PC-9 (cell line): ENCODE results near the gene DCLK2. TPM values are rescaled to one million over a fixed set of nuclear protein-coding genes. Genes with fewer than 3 reads are reported as not detected.

Source experiments
- BruUV-seq: library from RNA; stranded (reverse); fragments of 400-500 nt; replicated peaks from 2 replicates; lab custom pipeline; 2021; lab: Mats Ljungman, UMichigan
- CTCF ChIA-PET: fragments of 300-600 bp; sonication (Branson Sonifier 250); formaldehyde crosslinking; loops from one replicate; lab custom pipeline; 2022; ENCODE audit warnings: antibody characterized with exemption; lab: Charles Lee
- POLR2A ChIA-PET: fragments of 300-600 bp; sonication (Branson Sonifier 250); formaldehyde crosslinking; loops from one replicate; lab custom pipeline; 2022; ENCODE audit warnings: antibody characterized with exemption; ENCODE audit not compliant: unreplicated experiment; lab: Charles Lee
- DNase-seq, 2 experiments: peaks; one replicate each; pipeline versions ENCODE4 v3.0.0 to v3.0.0-alpha.2; 2015 to 2022; ENCODE audit warnings: mixed read lengths in 1 of 2
- H2AFZ ChIP-seq: fragments of 200-600 bp; sonication (generic); 2 replicates; pipeline ENCODE4 v1.8.1; 2017; ENCODE audit warnings: antibody characterized with exemption
- H3F3A ChIP-seq: fragments of 200-600 bp; sonication (generic); 2 replicates; pipeline ENCODE4 v1.8.1; 2017; ENCODE audit warnings: antibody characterized with exemption, mild to moderate bottlenecking, low read depth; ENCODE audit not compliant: insufficient read depth
- H3K27ac ChIP-seq: fragments of 200-600 bp; sonication (generic); 2 replicates; pipeline ENCODE4 v1.6.1; 2016; ENCODE audit warnings: mixed run types
- H3K27me3 ChIP-seq: fragments of 200-600 bp; sonication (generic); 2 replicates; pipeline ENCODE4 v1.6.1; 2016; ENCODE audit warnings: low read depth, mixed run types; ENCODE audit not compliant: insufficient read depth
- H3K36me3 ChIP-seq: fragments of 200-600 bp; sonication (generic); 2 replicates; pipeline ENCODE4 v1.6.1; 2016; ENCODE audit warnings: low read depth, mixed run types
- H3K4me1 ChIP-seq: fragments of 200-600 bp; sonication (generic); replicated peaks from 2 replicates; pipeline ENCODE4 v1.6.1; 2016; ENCODE audit warnings: mixed run types; ENCODE audit not compliant: insufficient read depth
- H3K4me2 ChIP-seq: fragments of 200-600 bp; sonication (generic); 2 replicates; pipeline ENCODE4 v1.6.1; 2017; ENCODE audit warnings: mixed run types
- H3K4me3 ChIP-seq: fragments of 200-600 bp; sonication (generic); 2 replicates; pipeline ENCODE4 v1.6.1; 2016; ENCODE audit warnings: mixed run types
- H3K79me2 ChIP-seq: fragments of 200-600 bp; sonication (generic); 2 replicates; pipeline ENCODE4 v1.6.1; 2017; ENCODE audit warnings: low read depth, mixed run types
- H3K9me2 ChIP-seq: fragments of 200-600 bp; sonication (generic); 2 replicates; pipeline ENCODE4 v1.8.1; 2017; ENCODE audit warnings: mild to moderate bottlenecking; ENCODE audit not compliant: insufficient read depth
- H3K9me3 ChIP-seq: fragments of 200-600 bp; sonication (generic); 2 replicates; pipeline ENCODE4 v1.8.1; 2016; ENCODE audit warnings: low read depth; ENCODE audit not compliant: insufficient read depth
- H4K20me1 ChIP-seq: fragments of 200-600 bp; sonication (generic); 2 replicates; pipeline ENCODE4 v1.8.1; 2017; ENCODE audit not compliant: insufficient read depth
- EZH2 ChIP-seq: fragments of 200-600 bp; sonication (generic); IDR thresholded peaks from 2 replicates; pipeline ENCODE4 v1.8.0; 2017; ENCODE audit warnings: antibody characterized with exemption, low read depth
- intact Hi-C: fragments of 100-400 bp; cut with micrococcal nuclease; formaldehyde crosslinking; loops from one replicate; pipeline ENCODE4 v1.10.0; 2022; ENCODE audit not compliant: unreplicated experiment
- total RNA-seq: library from RNA; stranded (reverse); gene quantifications from 2 replicates; pipeline ENCODE4 v1.2.3, GENCODE V29; 2021
- TF ChIP-seq, protein P1 (sequence below): fragments of 200-600 bp; sonication (generic); conservative IDR thresholded peaks from 2 replicates; pipeline ENCODE4 v1.6.1; 2017; ENCODE audit warnings: mixed run types, antibody characterized with exemption, mild to moderate bottlenecking, moderate library complexity

DCLK2 gene
- total RNA-seq, 1 experiment from 2014 or later, result 0.41 TPM

GRCh38 chr4:150286656-150287055, 208.4 kb downstream of the DCLK2 start:
- Histone ChIP-seq H3K4me1 (no peaks in the 10 kb centered on the region), H4K20me1 (no peaks in the 10 kb centered on the region), H3K4me2 (no peak overlapping the region), H3K27me3 (no peaks in the 10 kb centered on the region), H3K4me3 (no peak overlapping the region), H3K27ac (no peak overlapping the region), H3K9me2 (no peaks in the 10 kb centered on the region), H3K36me3 (no peaks in the 10 kb centered on the region), H3K9me3 (no peaks in the 10 kb centered on the region), H3F3A (no peaks in the 10 kb centered on the region), H2AFZ (no peak overlapping the region), H3K79me2 (no peaks in the 10 kb centered on the region)
- no TSS peak for BruUV-seq
- ChIA-PET POLR2A (no interaction called here), CTCF (no interaction called here)
- intact Hi-C loops, result no loop called here
- DNase-seq, result no peak
- TF ChIP-seq EZH2, result no peak
- TF ChIP-seq, protein P1, sequence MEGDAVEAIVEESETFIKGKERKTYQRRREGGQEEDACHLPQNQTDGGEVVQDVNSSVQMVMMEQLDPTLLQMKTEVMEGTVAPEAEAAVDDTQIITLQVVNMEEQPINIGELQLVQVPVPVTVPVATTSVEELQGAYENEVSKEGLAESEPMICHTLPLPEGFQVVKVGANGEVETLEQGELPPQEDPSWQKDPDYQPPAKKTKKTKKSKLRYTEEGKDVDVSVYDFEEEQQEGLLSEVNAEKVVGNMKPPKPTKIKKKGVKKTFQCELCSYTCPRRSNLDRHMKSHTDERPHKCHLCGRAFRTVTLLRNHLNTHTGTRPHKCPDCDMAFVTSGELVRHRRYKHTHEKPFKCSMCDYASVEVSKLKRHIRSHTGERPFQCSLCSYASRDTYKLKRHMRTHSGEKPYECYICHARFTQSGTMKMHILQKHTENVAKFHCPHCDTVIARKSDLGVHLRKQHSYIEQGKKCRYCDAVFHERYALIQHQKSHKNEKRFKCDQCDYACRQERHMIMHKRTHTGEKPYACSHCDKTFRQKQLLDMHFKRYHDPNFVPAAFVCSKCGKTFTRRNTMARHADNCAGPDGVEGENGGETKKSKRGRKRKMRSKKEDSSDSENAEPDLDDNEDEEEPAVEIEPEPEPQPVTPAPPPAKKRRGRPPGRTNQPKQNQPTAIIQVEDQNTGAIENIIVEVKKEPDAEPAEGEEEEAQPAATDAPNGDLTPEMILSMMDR, result no peak

DNA sequence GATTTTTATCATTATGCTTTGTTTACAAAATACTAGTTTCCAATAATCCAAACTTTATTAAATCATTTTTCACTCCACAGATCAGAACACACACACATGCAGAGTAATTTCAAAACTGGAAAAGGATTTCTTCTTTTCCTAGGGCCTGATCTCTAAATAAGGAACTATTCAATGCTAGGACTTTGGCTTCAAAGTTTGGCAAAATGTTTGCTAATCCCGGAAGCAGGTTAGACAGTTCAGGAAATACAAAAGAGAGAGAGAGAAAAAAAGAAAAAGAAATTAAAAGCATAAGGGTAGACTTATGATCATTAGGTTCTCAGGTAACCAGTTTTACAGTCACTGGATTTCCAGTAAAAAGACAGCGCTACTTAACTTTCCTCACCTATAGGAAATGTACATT, 211.0 kb downstream of the DCLK2 start:
- Histone ChIP-seq H3K79me2 (no peaks in the 10 kb centered on the region), H3K4me2 (no peak overlapping the region), H4K20me1 (no peaks in the 10 kb centered on the region), H3K9me2 (no peaks in the 10 kb centered on the region), H3K4me3 (no peak overlapping the region), H3K27ac (no peak overlapping the region), H3K27me3 (no peaks in the 10 kb centered on the region), H3K4me1 (no peaks in the 10 kb centered on the region), H3K9me3 (no peaks in the 10 kb centered on the region), H2AFZ (no peak overlapping the region), H3K36me3 (no peaks in the 10 kb centered on the region), H3F3A (no peaks in the 10 kb centered on the region)
- intact Hi-C loops, result no loop called here
- CTCF ChIA-PET, result no interaction called here
- POLR2A ChIA-PET, result no interaction called here
- BruUV-seq, result no TSS peak
- TF ChIP-seq EZH2, result no peak
- TF ChIP-seq, protein P1, result no peak
- DNase-seq, result no peak

- intact Hi-C loops, result no loop called here
- Histone ChIP-seq H3K36me3 (no peaks in the 10 kb centered on the region), H3K9me2 (no peaks in the 10 kb centered on the region), H3K4me3 (no peak overlapping the region), H3K79me2 (no peaks in the 10 kb centered on the region), H3F3A (no peaks in the 10 kb centered on the region), H3K27me3 (no peaks in the 10 kb centered on the region), H3K27ac (no peak overlapping the region), H3K4me1 (no peaks in the 10 kb centered on the region), H3K9me3 (no peaks in the 10 kb centered on the region), H4K20me1 (no peaks in the 10 kb centered on the region), H2AFZ (no peak overlapping the region), H3K4me2 (no peak overlapping the region)
- ChIA-PET POLR2A (no interaction called here), CTCF (no interaction called here)
- DNase-seq, result no peak
- TF ChIP-seq, protein P1, result no peak
- no peak for TF ChIP-seq EZH2
- BruUV-seq, result no TSS peak
Measured at GRCh38 chr4:150289881-150290280, 211.6 kb downstream of the DCLK2 start.
